ENCODE results near the gene IGSF9.
A peak's percentile ranks its signal among the peaks of the same experiment; 100 is the strongest.

The IGSF9 gene

DNA sequence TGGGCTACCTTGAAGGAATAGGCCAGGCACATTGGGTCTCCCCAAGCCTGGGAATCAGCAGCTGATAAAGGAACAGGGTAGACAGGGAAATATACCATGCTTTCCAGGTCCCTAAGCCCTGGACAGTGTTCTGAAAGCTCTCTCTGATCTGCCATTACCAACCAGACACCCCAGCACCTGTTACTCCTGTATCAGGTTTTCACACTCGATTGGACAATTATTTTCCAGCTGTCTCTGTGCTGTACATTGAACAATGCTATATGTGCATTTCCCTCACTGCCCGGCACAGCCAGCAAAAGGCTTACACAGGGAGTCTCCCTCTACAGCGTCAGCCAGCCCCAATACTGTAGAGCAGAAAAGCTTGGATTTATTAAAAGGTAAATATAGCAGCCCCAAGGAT lies 50.1 kb downstream of the IGSF9 start:
- no peak for DNase-seq

GRCh38 chr1:159892944-159893343 lies 52.5 kb downstream of the IGSF9 start:
- DNase-seq = no peak

DNA sequence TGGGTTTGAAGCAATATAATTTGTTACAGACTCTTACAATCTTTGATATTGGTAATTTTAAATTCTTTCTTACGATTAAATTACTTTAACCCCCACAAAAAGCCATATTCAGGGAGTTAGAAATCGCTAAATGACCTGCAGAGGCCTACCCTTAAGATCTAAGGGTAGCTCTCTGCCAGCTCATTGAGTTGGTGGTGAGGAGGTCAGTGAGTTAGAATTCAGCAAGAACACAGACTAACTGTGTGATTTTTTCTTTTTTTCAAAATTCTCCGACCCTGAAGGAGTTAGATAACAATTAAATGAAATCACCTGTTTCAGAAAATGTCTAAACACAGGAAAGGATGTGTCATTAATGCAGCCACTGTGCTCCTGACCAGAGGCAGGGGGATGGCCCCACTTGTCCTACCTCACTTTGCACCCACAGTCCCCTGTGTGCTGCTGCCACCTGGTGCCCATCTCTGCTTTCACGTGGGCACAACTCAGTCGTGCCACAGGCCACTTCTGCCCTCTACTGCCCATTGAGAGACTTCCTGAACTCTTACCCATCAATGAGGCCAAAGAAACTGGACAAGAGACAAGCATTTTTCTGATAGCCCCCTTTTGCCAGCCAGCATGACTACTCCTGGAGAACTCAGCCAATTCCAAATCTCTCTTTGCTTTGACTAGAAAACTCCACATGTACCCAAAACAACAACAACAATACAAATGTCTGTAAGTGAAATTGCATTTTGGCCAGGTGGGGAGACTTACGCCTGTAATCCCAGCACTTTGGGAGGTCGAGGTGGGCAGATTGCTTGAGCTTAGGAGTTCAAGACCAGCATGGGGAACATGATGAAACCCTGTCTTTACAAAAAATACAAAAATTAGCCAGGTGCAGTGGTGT lies 53.9 kb downstream of the IGSF9 start:
- DNase-seq = peak; percentile 54 to 64

GRCh38 chr1:159890390-159890789 lies 55.0 kb downstream of the IGSF9 start:
- no peak for DNase-seq

- peak; percentile 79 to 85 for DNase-seq
These were observed 55.6 kb downstream of the IGSF9 start for GRCh38 chr1:159889821-159890252.

DNA sequence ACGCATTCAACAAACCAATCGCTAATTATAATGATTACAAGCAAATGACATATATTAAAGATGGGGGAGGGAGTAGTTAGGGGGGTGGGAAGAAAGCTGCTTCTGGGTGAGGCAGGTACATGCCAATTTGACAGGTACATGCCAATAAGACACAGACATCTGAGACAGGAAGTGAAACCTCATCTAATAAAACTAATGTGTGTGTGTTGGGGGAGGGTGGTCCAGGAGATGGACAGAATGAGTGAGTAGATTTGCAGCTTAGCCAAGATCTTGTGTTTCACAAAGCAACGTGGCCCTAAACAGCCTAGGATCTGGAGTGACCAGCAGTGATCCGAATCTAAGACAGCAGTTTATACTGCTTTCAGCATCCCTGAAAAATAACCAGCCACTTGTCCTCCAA lies 56.2 kb downstream of the IGSF9 start:
- no peak for DNase-seq

- no peak for DNase-seq
These were observed 61.1 kb downstream of the IGSF9 start for GRCh38 chr1:159884296-159884695.

DNA sequence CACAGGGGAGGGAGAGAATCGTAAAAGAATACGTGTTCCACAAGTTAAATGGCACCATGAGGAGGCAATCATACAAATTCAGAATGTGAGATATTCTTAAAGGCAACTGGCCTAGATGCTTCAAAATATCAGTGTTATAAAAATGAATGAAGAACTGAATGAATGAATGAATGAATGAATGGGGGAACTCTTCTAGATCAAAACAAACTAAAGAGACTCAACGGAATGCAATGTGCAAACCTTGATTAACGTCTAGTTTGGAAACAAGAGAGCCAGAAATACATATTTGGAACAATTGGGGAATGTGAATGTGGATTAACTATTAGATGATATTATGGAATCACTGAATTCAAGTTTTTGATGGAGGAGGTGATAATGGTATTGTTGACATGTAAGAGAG lies 62.3 kb downstream of the IGSF9 start:
- DNase-seq = no peak

GRCh38 chr1:159882527-159882862 lies 62.9 kb downstream of the IGSF9 start:
- DNase-seq = no peak

DNA sequence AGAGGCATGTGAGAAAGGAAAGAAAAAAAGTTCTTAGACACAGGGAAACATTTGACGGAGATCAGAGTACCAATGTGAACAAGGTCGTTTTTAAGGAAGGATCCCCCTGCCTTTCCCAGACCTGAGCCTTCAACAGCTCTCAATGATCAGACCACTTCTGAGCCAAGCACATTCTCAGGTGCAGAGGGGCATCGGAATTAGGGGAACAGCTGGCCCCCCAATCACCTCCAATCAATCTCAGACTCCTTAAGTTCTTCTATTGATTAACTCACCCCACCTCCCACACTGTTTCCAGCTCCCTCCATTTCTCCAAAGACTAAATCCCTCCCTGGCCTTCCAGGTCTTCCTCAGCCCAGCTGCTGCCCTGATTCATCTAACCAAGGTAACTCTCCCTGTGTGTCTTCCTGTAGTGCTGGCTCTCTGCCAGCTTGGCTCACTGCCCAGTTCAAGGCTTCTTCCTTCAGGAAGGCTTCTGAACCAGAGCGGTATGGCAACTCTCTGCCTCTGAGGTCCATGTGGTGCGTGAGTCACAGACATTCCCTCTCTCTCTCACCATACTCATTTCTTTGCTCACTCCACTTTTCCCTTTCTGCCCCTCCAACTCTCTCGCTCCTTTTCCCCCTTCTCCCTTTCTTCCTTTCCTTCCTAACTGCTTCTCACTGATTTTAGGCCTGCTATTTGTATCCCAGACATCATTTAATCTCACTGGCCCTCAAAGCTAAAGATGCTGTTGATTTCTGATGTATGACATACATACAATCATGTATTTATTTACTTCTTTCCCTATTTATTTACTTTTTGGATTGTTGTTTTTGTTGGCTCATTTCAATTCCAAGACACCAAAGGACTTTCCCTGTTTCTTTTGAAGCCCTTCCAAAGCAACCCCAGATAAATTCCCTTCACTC lies 63.5 kb downstream of the IGSF9 start:
- peak in 1 of 2 experiments; percentile 9 for DNase-seq

DNA sequence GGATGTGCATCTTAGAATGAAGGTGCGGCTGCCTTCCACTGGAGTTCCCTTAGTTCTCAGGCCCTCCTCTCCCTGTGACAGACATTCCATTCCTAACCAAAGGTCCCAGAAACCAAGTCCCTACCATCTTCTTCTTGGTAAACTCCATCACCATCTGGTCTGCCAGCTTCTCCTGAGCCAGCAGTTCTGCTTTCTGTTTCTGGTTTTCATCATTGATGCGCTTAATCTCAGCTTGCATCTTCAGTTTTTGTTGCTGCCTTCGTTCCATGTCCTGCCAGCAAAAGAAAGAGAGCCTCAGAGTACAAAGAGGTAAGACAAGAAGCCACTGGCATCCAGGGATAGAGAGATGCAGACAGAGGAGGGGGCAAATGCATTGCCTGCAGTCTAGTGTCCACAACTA lies 65.0 kb downstream of the IGSF9 start:
- no peak for DNase-seq

- DNase-seq = peak in 1 of 2 experiments; percentile 20
These were observed 65.4 kb downstream of the IGSF9 start for GRCh38 chr1:159879977-159880376.

DNA sequence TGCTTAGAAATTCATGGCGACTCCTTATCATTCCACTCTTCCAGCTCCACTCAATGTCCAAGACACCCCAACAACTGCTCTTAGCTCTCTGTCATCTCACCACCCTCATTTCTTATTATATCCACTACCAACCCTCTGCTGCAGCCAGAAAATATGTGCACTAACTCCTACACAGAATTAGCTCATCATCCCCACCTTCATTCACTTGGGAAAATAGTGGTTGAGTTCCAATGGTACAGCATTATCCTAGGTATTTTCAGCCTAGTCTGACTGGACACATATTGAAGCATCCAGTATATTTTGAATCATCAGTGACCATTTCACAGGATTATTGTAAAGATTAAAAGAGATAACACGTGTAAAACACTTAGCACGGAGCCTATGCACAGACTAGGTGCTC lies 66.3 kb downstream of the IGSF9 start:
- DNase-seq = no peak

- no peak for DNase-seq
These were observed 67.5 kb downstream of the IGSF9 start for GRCh38 chr1:159877695-159878444.
